GF-D8 (cell line): ENCODE measurements around the gene TMEM89.

ENCODE experiments used
- DNase-seq: peaks from one replicate; lab custom pipeline; 2025; lab: John Stamatoyannopoulos, UW

The TMEM89 gene

DNA sequence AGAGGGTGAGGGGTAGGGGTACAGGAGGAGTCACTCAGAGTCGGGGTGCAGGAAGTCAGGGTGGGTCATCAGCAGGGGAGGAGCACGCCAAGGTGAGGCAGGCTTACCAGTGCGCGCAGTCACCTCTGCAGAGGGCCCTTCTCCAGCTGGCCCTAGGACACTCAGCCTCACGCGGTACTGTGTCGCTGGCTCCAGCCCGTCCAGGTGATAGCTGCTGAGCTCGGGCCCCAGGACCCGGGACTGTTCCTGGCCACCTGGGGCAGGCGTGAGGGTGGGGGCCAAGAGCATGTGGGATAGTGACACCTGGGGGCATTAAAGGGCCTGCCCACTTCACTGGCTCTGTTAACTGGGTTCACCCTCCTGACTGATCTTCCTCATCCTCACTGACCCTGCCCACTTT lies 33.9 kb downstream of the TMEM89 start:
- DNase-seq, result no peak

DNA sequence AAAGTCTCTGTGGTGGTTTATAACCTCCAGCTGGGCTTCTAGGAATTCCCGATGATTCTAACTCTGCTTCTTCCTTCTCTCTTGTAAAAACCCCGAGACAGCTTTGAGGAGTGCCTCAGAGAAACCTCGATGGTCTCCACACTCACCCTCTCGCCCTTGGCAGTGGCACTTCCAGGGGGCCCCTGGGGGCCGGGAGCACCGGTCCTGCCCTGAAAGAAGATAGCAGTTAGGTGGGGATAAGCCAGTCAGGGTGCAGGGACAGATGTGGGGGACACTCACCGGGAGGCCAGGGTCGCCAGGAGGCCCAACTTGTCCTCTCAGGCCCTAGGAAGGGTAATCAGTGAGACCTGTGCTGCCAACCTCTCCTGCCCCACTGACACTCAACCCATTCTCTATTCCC lies 36.2 kb downstream of the TMEM89 start:
- DNase-seq, result no peak

DNA sequence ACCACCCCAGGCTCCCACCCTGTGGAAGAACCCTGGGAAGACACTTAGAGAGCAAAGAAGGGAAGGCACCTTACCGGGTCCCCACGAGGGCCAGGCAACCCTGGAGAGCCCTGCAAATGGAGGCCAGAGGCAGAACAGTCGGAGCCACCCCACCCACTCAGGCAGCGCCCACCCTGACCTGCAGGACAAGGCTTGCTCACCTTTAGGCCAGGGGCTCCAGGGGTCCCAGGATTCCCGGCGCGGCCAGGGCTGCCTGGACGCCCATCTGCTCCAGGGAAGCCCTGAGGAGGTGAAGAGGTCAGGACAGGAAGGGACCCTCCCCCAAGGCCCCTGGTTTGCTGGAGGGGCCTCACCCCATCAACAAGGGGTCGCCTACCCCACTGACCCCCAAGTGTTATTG lies 36.7 kb downstream of the TMEM89 start:
- no peak for DNase-seq

DNA sequence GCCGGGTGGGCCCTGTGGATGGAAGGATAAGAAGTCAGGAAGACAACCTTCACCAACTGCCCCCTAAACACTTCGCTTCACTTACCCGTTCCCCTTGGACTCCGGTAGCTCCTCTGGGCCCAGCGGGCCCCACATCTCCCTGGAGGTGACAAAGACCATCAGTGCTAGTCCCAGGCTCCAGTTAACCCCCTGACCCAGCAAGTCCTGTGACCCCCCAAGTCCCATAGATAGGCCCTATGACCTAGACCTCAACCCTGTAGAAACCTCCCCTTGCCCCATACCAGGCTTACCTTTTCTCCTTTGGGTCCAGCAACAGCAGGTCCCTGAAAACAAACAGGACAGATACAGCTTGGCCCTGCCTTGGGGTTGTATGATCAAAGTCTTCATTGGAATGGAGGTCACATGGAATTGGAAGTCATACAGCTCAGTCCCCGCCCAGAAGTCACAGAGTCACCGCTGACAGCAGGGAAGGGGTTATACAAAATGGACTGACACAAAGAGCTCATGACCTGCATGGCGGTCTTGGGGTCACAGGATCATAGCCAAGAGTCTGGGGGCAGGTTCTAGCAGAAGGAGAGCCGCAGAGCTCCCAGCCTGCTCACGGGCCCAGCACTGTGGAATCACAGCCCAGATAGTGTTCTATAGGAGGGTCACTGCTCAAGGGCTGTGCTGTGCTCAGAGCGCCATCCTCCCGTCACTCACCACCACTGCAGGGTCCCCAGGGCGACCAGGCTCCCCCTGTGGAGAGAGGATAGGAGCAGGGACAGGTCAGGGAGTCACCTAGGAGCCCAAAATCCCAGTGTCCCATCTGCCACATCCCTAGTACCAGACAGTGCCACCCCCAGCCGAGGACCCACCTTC lies 39.7 kb downstream of the TMEM89 start:
- DNase-seq, result no peak

DNA sequence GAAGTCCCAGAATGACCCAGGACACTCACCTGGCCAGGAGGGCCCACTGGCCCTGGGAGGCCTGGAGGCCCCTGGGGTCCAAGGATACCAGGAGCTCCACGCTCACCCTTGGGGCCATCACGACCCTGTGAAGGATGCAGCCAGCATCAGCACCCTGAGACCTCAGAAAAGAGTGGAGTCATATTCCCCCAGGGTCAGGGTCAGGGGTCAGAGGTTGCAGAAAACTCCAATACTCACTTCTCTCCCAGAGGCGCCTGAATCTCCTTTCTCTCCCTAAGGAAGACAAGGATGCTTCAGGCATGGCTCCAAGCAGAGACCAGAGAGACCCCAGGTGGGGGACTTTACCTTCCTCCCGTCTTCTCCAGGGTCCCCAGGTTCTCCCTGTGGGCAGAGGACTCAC lies 44.9 kb downstream of the TMEM89 start:
- DNase-seq, result no peak

DNA sequence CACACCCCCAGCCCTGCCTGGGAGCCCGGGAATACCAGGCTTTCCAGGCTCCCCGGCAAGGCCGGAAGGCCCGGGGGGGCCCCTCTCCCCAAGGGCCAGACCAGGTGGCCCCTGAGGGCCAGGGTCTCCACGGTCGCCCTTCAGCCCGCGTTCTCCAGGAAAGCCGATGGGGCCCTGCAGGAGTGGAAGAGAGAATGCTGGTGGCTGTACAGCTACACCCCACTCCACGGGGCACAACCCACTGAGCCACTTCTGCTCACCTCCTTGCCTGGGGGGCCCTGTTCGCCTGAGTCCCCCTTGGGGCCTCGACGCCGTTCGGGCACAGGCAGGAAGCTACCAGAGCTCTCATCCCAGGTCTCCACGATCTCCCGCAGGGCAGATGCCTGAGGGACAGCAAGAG lies 46.2 kb downstream of the TMEM89 start:
- DNase-seq, result no peak

DNA sequence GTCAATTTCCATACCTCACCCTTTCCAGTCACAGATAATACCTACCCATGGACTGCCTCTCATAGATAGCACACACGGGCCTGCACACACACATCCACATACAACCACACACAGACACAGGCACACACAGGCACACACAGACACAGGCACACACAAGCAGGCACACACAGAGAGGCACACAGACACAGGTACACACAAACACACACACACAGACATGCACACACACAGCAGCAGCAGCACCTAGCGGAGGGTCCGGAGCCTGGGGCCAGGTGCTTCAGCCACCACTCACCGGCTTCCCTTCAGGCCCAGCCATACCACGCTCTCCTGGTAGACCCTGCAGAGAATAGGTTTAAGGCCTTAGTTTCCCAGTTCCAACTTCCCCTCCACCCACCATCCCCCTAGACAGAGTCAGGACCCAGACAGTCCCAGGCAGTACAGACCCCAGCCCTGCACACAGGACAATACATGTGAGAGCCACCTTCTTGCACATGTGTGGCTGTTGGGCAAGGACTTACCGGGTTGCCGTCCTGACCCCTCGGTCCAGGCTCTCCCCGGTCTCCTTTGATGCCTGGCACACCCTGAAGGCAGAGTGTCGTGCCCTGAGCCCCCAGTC lies 47.5 kb downstream of the TMEM89 start:
- no peak for DNase-seq

DNA sequence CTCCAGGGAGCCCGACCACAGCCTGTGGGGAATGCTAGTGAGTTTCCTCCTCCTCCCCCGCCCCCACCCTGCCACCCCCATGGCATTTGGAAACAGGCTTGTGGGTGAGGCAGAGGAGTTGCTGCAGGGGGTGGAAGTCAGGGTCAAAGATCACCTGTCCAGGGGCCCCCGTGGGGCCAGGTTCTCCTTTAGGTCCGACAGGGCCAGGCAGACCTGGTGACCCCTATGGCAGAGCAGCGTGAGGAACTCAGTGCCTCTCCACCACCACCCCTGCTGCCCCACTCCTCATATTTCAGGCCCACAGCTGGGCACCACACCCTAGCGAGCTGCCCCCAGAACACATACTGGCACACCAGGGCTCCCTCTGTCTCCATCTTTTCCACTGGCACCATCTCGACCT lies 49.1 kb downstream of the TMEM89 start:
- DNase-seq, result no peak

DNA sequence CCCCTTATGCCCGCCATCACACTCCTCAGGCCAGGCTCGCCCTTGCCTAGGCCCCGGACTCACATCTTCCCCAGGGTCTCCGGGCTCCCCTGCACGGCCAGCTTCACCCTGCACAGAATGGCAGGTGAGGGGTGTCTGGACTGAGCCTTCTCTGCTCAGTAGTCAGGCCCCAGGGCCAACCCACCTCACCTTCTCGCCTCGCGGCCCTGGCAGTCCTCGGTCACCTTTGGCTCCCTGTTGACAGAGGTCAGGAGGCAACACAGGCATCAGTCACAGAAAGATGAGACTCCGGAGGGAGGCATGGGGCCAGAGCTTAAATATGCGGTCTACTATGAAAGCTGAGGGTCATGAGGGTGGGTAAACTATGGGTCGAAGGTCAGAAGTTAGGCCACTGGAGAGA lies 49.6 kb downstream of the TMEM89 start:
- no peak for DNase-seq
